ENCODE results near the gene MS4A13.
"Not testable (repeated sequence)": the region's sequence is repeated elsewhere in the genome, so short reads cannot be mapped to it uniquely, and the experiment has no call there.

MS4A13 gene, protein sequence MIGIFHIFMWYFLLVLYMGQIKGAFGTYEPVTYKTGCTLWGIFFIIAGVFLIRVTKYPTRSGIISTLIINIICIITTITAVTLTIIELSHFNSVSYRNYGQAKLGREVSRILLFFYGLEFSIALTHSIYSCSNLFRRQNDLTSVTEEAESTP

DNA sequence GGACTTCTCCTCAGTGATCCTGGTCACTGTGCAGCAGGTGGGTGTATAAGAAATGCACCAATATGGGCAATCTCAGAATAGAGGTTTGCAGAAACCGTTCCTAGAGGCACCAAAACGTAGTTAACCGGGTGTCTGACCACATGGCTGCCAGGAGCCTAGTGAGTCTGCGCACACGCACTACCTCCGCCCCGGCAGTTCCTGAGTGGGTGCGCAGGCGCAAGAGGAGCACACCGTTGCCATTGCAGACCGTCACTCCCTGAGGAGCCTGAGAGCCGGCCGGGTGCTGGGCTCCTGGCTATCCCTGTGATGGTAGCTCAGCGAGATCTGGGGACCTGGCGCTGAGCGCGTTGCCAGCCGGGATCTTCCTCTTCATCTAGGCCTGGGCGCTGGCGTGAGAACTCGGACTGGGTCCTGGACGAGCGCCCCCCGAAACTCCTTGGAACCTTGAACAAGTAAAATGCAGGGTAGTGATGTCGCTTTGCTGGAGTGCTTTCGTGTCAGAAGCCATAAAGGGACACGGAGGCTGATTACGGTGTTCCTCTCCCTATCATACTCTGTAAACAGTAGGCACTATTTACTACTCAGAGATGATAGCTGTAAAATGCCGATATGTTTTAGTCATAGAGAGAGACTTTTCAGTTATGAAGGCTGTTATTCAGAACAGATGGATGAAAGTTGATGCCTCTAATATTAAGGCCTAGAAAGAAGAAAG lies at the start of gene MS4A13:
TSS of gene MS4A13 (plus strand) at position 249 of the 712 bp plus-strand sequence. CDS start 2,692 bp downstream, outside the sequence.
- no peak for DNase-seq (ENCODE audit: low spot score)

DNA sequence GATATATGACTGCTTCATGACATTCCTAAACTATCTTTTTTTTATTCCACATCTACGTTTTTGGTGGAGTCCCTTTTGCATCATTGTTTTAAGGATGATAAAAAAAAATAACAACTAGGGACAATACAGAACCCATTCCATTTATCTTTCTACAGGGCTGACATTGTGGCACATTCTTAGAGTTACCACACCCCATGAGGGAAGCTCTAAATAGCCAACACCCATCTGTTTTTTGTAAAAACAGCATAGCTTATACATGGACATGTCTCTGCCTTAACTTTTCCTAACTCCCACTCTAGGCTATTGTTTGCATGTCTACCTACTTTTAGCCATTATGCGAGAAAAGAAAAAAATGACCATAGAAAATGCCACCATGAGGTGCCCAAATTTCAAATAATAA lies 46.4 kb upstream of the MS4A13 start:
- no peak for DNase-seq (ENCODE audit: low spot score)

DNA sequence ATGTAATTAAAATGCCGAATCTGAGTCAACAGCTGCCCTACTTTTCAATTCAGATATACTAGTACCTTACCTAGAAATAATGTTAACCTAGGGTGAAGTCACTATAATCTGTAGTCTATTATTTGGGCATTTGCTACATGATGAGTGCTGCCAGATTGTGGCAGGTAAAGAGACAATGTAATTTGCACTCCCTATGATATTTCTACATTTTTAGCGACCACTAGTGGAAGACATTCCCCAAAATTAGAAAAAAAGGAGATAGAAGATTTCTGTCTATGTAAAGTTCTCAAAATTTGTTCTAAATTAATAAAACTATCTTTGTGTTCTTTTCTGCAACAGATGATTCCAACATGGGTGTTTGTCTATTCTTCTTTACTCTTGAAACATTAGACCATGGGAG lies 45.5 kb upstream of the MS4A13 start:
- no peak for DNase-seq (ENCODE audit: low spot score)

DNA sequence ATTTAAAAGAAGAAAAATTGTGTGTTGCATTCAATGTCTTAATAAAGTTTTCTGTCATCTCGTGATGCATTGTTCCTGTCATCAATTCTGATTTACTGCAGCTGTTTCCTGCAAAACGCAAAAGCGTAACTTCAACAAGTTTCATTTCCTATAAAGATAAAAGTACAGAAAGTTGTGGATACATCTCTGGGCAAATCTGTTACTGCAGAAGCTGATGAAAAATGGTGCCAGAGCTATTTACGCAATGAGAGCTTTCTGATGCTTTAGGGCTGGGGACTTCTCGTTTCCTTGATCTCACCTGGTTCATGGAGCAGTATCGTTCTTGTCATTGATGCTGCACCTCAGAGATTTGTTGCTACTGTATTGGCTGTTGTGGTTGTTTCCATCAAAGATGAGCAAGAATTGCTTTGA lies 38.2 kb upstream of the MS4A13 start:
- DNase-seq (ENCODE audit: low spot score) = no peak

DNA sequence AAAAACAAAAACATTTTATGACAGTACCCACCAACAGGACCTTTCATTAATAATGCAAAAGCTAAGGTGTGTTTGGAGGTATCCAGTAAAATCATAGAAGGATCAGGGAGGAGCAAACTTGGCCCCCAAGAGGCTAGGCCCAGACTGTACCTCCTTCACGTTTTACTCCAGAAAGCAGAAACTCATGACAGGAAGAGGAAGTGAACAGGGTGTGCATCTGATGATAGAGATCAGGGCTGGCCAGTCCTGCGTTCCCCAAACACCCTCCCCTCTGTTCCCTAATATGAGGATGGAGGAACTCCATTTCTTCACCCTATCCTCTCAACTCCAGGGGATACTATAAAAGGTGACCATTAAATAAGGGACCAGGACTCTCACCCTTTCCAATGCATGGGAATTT lies 32.8 kb upstream of the MS4A13 start:
- no peak for DNase-seq (ENCODE audit: low spot score)

DNA sequence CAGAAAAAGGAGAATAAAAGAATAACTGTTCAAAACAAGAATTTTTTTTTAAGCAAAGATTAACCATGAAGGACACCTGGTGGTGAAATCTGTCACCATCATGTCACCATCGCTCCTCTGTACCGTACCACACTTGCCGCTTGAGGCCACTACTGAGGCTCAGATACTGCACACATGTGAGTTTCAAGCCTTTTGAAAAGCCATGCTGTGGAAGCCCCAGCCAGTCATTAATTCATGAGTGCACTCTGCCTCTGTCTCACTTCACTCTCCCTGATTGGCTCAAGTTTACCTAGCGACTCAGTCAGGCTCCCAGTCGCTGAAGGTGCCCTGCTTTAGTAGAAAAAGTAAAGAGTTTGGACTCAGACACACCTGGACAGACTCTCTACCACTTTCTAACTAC lies 29.2 kb upstream of the MS4A13 start:
- peak; percentile 70 for DNase-seq (ENCODE audit: low spot score)

DNA sequence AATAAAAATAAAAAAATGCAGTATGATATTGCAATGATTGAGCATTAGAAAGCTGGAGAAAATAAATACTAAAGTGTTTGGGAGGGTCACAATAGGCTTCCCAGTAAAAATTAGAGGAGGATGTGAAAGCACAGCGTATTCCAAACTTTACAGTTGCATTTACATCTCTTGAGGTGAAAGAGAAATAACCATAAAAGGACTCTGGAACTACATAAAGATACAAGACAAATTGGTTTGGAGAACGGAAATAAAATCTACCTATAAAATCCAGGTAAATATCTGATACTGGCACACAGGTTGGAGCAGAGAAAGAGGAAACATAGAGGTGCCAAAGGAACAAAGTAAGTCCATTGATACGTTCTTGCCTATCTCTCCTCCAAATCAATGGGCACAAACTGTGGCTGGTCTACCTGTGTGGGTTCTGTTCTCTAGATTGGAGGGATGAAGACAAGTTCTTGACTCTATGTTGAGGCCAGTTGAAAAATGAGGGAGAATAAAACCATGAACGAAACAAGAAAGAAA lies 22.6 kb upstream of the MS4A13 start, which contains the start of gene MS4A12:
TSS of gene MS4A12 (plus strand) at position 291 of the 522 bp plus-strand sequence. CDS start 4,541 bp downstream, outside the sequence.
- no peak for DNase-seq (ENCODE audit: low spot score)

DNA sequence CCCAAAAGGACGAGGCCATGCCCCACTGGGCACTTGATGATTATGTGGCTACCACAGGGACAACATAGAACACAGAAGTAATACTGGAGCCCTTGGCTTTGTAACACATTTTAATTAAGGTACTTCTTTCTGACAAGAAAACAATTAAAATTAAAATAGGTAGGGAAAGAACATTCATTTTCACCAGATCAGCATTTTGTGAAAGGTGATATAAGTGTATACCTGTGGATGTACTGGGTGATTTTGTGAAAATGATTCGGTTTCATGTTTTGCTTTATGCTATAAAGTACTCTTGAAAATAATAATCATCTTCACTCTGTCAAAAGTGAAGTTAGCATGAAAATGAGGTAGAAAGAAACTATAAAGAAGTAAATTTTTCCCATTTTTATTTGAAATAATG lies 21.7 kb upstream of the MS4A13 start:
- DNase-seq (ENCODE audit: low spot score) = no peak

DNA sequence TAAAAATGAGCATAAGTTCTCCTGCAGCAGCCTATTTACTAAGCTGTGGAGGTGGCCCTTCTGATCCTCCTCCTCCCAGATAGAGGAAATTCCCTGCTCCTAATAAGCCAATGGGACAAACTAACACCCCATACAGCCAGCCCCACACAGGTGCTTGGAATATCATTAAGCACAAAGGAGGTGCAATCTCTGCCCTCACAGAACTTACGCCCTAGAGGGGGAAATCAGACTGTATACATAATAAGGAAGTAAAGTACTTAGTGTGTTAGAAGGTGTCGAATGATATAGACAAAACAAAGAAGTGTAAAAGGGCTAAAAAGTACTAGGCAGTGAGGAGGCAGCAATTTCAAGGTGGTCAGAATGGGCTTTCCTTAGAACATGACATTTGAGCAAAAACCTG lies 16.8 kb upstream of the MS4A13 start:
- no peak for DNase-seq (ENCODE audit: low spot score)

DNA sequence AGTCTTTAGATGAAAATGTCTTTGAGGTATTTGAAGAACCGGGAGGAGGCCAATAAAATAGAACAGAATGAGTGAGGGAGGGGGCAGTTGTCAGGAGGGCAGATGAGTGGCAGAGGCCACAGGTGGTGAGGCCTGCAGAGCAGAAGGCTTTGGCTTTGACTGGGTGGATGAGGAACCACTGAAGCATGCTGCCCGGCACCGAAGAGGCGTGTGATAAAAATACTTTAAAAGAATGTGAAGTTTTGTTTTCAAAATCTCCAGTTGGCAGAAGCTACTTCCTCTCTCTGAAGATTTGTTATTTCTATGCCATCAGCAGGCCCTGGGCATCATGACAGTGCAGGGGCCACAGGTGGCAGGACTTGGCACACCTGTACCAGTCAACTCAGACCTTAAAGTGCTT lies 16.3 kb upstream of the MS4A13 start:
- DNase-seq (ENCODE audit: low spot score) = no peak

DNA sequence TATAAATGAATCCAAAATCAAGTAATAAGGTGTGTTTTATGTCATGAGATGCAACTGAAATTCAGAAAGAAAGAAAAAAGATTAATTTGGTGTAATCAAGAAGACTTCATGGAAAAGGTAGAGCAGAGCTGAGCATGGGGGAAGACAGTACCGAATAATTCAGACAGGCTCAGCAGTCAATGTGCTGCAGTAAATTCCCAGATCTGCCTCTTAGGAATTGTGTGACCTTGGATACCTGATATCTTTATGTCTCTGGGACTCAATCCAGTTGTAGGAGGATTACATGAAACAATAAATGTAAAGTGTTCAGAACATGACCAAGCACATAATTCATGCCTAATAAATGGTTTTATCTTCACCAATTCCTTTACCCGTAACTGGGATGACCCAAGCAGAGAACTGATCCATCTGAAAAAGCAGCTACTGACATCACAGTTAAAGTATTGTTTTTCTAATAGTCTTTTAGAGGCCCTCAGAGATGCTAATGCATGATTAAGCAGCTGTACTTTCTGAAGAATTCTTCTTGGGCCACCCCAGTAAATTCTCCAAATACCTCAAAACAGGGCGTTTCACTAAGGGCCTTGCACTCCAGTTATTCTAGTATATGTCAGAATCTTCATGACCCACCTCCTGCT lies 14.8 kb upstream of the MS4A13 start:
- DNase-seq (ENCODE audit: low spot score) = no peak

DNA sequence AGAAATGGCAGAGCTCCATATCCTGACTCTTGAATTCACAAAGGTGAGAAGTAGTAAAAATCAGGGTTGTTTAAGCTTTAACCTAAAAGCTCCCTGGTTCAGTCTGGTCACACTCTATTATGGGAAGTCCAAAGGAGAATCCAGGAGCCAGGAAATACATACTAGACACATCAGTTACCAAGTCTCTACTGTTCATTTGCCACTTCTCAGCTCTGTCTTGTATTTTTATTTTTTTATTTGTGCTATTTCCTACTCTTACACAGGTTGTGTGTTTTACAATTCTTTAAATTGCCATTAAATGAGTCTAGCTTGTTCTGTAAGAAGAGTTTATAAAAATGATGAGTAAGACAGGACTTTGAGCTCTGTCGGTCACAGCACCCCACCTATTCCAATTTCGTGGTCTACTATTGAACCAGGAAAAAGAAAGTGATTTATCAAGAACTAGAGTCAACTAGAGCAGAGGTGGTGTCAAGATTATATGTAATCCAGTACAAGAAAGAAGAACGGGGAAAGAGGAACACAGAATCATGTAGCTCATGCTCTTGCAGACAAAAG lies 12.9 kb upstream of the MS4A13 start:
- no peak for DNase-seq (ENCODE audit: low spot score)

DNA sequence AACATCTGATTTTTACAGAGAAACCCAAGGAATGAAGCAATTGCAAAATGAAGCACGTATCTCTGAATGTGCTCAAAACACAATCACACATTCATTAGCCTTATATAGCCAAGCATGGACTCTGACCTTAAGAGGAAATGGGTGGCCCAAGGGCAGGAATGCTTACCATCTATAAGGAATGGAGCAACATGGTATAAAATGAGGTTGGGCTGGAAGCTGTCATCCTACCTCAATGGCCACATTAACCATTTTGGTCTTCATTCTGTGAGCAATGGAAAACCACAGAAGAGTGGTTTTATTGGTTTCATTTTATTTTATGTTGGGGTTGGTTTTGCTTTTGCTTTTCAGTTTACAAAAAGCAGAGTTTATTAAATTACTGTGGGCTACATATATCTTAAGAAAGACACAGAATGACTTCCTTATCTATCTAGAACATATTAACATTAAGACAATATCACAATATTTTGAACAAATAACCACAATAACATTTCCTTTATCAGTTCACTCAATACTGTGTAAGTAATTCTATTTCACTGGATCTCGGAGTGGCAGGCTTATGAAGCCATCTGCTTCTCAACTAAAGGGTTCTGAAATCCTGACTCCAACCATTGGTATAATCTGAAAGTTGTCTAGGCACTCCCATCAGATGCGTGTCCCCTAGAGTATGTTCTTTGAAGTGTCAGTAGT lies 10.8 kb upstream of the MS4A13 start:
- DNase-seq (ENCODE audit: low spot score) = no peak

DNA sequence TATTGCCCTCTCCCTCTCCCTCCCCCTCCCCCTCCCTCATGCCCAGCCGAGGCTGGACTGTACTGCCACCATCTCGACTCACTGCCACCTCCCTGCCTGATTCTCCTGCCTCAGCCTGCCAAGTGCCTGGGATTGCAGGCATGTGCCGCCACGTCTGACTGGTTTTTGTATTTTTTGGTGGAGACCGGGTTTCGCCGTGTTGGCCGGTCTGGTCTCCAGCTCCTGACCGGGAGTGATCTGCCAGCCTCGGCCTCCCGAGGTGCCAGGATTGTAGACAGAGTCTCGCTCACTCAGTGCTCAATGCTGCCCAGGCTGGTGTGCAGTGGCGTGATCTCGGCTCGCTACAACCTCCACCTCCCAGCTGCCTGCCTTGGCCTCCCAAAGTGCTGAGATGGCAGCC lies 5.6 kb upstream of the MS4A13 start:
- not testable (repeated sequence) for DNase-seq (ENCODE audit: low spot score)

DNA sequence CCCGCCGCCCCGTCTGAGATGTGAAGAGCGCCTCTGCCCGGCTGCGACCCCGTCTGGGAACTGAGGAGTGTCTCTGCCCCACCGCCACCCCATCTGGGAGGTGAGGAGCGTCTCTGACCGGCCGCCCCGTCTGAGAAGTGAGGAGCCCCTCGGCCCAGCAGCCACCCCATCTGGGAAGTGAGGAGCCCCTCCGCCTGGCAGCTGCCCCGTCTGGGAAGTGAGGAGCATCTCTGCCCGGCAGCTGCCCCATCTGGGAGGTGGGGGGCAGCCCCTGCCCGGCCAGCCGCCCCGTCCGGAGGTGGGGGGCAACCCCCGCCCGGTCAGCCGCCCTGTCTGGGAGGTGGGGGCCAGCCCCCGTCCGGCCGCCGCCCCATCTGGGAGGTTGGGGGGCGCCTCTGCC lies 5.0 kb upstream of the MS4A13 start:
- not testable (repeated sequence) for DNase-seq (ENCODE audit: low spot score)

DNA sequence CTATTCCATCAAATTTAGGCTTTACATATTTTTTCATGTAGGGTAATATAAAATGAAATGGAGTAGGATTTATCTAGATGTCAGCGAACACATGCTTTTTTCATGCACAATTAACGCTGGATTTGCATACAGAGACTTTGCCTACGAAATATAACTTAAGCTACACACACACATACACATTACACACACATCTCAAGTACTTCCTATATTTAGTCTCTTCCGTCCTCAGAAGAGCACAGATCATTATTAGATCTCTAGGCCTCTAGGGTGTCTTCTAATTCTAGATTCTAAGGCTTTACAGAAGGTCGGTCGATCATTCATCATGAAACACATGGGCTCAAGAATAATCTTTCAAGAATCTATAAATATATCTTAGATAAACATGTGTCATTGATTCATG lies 3.8 kb upstream of the MS4A13 start:
- no peak for DNase-seq (ENCODE audit: low spot score)

DNA sequence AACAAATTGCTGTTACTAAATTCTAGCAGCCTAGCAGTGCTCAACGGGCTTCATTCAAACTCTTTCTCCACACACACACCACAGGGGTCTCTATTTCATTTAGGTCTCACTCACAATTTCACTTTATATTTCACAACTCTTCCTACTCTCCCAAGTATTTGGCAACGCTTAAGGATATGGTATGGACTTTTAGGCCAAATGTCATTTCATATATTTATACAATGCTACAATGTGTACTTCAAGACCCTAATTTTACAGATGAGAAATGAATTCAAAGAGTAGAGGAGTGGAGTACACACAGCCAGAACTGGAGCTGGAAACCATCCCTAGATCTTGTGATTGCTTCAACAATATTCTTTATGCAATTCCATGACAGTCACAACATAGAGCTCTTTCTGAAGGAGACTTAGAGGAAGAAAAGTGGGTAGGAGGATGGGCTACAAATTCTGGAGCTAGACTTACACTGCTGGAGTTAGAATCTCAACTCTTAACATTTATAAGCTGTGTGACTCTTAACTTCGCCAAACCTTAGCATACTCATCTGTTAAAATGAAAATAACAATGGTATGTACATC lies 2.5 kb upstream of the MS4A13 start:
- DNase-seq (ENCODE audit: low spot score) = no peak

DNA sequence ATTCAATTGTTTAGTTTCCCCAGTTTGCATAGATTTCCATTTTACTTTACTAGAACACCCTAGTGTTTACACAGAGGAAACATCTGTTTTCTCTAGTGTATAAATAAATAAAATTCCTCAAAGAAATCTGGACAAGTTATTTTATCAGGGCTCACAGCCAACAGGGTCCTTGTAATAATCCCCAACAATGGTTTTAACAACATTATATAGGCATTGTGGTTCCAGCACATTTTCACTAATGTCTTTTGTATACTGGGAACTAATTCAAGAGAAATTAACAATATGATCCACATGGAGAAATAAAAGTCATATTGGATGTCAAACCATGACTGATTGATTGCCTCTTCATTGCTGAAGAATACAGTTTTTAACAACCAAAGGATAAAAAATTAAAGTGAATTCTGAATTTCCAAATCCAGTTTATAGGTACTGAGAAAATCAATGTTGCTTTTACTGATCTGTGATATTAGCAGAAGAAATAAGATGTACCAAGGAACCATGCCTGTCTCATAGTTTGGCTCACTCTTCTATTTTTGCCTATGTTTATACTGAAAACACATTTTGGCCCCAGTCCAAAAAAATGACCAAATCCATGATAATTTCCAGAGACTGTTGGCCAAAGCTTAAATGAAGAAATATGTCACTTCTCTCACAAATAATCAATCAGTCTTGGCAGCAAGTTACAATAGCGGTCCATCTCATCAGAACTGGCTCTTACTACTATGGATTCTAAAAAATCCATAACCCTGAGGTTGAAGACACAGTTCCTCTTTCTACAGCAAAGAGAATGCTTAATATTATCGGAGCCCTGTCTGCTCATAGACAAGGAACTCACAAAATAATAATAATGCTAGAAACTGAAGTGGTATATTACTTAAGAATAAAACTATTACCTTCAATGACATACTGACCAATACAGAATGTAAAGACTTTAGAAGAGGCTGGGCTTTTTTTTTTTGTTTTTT lies 1.4 kb upstream of the MS4A13 start:
- DNase-seq (ENCODE audit: low spot score) = no peak

DNA sequence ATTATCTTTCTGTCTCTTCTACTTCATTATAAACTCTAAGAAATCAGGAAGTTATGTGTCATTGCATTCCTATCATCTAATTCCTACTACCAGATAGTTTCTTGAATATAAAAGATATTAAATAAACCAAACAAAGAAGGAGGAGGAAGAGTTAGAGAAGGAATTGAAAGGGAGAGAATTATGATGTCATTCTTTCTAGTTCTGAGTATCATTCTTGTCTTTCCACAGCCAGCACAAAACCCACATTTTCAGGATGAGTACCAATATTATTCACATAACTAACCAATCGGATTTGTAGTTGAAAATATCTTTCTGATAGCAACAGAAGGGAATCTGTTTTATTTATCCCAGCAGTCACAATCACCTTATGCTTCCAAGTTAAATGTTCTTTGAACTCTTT lies 13.3 kb downstream of the MS4A13 start:
- no peak for DNase-seq (ENCODE audit: low spot score)

DNA sequence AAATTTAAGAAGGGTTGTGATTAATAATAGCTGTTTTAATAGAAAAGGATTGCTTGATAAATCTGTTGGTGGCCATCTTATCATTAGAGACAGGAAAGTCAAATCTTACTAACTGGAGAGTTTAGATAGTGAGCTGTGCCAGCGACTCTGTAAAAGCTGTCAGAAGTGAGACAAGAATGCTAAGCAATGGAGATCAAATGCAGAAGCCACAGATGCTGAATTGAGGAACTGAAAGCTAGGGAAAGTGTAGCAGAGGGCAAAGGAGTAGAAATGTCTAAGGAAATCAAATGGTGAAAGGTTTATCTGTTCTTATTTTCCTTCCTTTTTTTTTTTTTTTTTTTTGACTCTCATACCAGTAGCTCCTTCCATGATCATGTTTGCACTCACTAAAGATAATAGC lies 13.7 kb downstream of the MS4A13 start:
- DNase-seq (ENCODE audit: low spot score) = no peak

Measured in HuH-7.5 (cell line).